ENCODE data around the gene SDCCAG8.

- TF ChIP-seq HDGF (IDR thresholded peaks at IDR 0.05; ENCODE audit: borderline replicate concordance) (no peak), SUZ12 (IDR thresholded peaks at IDR 0.05) (no peak), ZNF384 (IDR thresholded peaks at IDR 0.05) (no peak)
These were observed 237.6 kb downstream of the SDCCAG8 start for GRCh38 chr1:243493156-243494129.
